KG1 (cell line): ENCODE data around the gene RXRB.
"Not testable (repeated sequence)": the region's sequence is repeated elsewhere in the genome, so short reads cannot be mapped to it uniquely, and the experiment has no call there.

ENCODE experiments used
- DNase-seq: peaks from one replicate; lab custom pipeline; 2025; lab: John Stamatoyannopoulos, UW

RXRB gene

GRCh38 chr6:33163540-33163939 is 36.9 kb downstream of the RXRB start:
- DNase-seq = no peak

DNA sequence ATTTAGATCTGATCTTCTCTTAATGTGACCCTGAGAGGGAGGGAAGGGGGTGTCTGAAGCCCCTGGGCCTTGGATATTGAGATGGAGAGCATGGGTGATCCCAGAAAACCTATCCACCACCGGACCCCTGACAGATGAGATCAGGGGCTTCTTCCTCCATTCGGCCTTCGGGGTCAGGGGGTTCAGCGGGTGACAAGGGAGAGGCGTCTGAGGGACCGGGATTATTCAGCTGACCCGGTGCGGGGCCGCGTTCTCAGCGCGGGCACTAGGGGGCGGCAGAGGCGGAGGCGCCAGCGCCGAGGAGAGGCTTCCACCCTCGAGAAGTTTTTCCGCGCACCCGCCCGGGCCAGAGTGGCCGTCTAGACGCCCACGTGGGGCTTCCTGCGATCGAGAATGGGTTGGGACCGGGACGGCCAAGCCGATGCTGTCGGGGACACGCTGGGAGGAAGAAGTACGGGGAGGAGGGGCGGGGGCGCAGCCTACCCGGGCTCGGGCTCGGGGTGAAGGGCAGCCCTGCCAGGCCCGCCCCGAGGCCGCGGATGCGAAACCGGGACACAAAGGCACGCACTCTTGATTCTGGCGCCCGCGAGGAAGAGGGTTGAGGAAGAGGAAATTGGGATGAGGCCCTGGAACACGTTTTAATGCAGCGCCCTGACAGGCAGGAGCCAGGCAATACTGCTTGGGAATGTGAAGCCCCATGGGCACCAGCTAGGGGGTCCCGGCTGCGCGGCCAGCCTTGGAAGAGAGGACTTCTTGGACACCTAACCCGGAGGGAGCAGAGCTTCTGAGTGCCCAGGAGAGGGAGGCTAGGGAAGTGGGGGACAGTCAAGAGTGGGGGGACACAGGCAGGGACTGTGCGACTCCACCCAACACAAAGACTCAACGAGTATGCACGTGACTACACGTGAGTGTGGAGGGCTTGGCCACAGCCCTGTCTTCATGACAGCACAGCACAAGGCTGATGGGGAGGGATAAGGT is 38.8 kb downstream of the RXRB start:
- DNase-seq = peak; percentile 49

DNA sequence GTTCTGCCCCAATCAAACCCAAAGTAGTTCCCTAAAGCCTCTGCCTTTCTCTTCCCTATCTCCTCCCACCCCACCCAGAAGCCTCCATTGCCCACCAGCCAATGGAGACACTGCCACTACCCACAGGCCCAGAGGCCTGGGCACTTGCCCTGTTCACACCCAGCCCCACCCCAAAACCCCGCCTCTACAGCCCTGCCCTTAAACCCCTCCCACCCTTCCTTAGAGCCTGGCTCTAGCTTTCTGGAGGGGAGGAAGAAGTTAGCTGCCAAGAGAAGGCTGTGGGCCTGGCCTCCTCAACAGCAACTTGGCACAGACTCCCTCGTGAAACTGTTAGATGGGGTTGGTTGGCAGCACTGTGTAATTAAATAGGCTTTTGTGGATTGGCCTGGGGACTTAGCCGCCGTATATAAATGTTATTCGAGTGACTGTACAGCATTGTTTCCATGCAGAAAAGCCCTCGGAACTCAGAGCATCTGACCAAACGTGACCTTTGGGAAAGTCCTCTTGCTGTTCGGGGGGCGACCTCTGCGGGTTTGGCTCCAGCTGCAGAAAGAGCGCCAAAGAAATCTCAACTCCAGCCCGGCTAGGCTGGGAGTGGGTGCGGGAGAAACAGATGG is 39.6 kb downstream of the RXRB start:
- DNase-seq = no peak

GRCh38 chr6:33160096-33160495 is 40.4 kb downstream of the RXRB start:
- no peak for DNase-seq

GRCh38 chr6:33156964-33157363 is 43.5 kb downstream of the RXRB start:
- no peak for DNase-seq

- DNase-seq = no peak
Measured at GRCh38 chr6:33156561-33156960, 43.9 kb downstream of the RXRB start.

DNA sequence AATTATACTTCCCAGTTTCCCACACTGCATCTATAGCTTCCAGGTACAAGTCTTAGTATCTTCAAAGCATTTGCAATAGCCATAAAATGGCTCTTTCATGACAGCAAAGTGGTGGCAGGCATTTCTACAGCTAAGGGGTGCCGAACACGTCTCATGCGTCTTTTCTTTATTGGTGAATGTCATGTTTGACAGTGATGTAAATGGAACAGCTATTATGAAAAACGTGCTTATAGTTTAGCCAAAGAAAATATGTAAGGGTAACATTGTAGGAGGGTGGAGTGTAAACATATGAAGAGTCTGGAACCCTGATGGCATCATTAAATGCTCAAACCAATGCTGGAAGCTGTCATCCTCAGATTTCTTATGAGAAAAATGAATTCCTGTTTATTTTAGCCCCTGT is 46.1 kb downstream of the RXRB start:
- DNase-seq = no peak

DNA sequence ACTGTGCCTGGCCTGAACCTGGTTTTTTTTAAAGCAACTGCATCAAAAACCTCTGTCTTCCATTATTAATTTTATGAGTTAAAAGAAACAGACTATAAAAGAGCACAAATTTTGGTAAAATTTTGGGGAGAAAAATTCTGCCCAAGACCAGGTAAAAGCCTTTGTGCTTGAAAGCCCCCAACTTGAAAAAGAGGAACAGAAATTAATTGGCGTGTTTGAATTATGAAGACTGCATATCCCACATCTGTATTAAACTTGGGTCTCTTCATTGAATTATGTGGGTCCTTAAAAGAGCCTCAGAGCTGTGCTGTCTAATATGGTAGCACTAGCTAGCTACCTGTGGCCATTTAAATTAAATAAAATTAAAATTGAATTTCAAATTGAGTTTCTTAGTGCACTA is 49.4 kb downstream of the RXRB start:
- no peak for DNase-seq

DNA sequence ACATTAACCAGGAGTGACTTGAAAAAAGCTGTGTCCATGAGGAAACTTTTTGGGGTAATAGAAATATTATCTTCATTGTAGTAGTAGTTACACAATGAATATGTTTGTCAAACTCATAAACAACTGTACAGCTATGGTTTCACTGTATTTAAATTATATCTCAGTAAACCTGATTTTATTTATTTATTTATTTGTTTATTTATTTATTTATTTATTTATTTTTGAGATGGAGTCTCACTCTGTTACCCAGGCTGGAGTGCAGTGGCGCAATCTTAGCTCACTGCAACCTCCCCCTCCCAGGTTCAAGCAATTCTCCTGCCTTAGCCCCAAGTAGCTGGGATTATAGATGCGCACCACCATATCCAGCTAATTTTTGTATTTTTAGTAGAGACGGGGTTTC is 49.9 kb downstream of the RXRB start:
- not testable (repeated sequence) for DNase-seq

GRCh38 chr6:33147807-33148666 is 52.4 kb downstream of the RXRB start:
- peak; percentile 62 for DNase-seq

- peak; percentile 34 for DNase-seq
Measured at GRCh38 chr6:33144373-33144772, 56.1 kb downstream of the RXRB start.
